HG02938 (cell line): ENCODE measurements around the gene ACOXL.

Source experiments
- ATAC-seq: cut with Tn5 transposase; IDR thresholded peaks from one replicate; pipeline ENCODE4 v1.9.1; 2021; ENCODE audit warnings: mild to moderate bottlenecking, moderate library complexity; ENCODE audit not compliant: unreplicated experiment

The ACOXL gene

DNA sequence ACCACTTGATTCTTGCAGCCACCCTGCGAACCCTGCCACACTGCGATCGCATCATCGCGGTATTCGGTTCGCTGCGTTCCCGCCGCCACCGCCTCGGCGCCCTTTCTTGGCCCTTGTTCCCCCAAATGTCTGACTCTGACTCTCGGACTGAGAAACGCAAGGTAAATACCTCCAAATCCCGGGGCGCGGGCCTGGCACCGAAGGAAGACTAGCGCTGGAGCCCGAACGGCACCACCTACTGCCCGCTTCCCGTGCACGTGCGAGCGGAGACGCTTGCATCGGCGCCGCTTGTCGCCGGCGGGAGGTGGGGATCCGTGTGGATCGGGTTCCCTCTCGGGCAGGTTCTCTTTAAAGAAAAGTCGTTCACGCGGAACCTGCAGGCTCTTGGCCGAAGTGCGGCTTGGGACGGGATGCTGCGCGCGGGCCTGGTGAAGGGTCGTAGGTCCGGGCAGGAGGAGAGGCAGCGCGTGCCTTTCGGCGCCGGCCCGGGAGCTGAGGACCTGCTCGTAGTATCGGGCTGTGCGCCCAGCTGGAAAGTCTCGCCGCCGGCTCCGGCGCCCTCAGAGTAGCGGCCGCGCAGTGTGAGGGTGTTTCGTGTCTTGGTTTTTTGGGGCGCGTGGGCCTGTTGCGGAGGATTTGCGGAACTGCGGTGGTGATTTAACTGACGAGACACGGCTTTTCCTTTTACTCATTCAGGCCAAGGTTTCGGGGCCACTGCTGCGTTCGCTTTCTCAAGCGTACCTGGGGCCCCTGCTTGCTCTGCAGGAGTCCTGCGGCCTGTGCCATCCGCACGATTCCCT is 388.9 kb downstream of the ACOXL start:
- ATAC-seq: peak; percentile 1

DNA sequence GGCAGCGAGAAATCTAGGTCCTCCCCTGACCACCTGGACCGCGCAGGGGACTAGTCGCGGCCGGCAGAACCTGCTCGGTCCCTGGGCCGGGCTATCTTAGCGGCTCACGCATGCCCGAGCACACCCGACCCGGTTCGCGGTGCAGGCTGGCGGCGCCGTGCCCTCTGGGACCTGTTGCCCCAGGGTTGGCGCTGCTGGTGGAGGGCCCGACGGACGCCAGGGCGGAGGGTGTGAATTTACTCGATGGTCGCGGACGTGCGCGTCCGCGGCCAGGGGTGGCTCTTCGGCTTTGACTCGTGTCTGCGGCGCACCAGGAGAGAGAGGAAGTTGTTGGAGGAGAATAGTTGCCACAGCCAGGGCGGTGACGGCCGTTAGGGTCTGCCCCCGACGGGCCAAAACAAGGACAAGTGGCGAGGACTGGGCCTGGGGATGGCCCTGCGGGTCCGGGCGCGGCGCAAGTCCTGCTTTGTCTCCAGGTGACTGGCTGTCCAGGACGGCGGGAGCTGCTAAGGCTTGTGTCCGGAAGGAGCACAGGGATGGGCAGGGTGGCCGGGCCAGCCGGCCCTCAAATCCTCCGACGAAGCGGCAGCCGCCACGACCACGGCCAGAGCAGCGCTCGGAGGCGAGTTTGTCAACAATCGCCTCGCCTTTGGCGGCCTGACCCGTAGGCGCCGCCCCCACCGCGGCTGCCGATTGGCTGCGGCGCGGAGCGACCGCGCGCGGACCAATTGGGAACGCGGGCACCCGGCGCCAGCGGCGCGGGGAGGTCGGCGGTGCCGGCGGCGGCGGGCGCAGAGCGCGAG is 389.7 kb downstream of the ACOXL start:
- ATAC-seq: peak; percentile 39

DNA sequence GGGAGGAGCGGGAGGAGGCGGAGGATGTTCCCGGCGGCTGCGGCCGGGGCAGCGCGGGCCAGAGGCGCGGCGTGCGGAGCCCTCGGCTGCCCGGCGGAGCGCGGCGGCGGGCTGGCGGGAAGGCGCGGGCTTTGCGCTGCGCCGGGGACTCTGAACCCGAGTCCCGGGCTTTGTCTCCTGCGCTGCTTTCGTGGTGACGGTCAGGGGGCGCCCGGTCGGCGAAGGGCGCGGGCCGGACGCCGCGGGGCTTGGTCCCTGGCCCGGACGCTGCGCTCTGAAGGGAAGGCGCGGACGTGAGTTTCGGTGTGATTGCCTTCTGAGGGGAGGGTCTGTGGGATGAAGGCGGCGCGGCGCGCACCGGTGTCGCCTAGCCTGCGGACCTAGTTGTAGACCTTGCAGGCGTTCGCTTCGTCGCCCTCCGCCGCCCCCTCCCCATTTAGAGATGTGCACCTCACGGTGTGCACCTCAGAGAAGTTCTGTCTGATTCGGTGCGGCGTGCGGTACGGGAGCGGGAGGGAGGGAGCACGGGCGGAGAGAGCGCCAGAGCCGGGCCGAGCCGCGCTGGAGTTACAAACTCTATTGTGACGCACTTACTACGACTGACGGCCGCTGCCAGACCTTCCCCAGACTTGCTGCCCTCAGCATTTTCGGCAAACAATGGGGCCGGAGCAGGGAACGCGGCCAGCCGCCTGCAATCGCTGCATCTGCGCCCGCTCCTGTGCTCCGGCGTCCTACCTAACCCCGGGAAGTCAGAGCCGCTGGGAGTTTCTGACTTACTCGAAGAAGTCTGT is 390.5 kb downstream of the ACOXL start:
- peak; percentile 5 for ATAC-seq

DNA sequence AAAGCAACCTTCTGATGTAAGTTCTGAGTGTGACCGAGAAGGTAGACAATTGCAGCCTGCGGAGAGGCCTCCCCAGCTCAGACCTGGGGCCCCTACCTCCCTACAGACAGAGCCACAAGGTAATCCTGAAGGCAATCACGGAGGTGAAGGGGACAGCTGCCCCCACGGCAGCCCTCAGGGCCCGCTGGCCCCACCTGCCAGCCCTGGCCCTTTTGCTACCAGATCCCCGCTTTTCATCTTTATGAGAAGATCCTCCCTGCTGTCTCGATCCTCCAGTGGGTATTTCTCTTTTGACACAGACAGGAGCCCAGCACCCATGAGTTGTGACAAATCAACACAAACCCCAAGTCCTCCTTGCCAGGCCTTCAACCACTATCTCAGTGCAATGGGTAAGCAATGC is 391.4 kb downstream of the ACOXL start:
- no peak for ATAC-seq

DNA sequence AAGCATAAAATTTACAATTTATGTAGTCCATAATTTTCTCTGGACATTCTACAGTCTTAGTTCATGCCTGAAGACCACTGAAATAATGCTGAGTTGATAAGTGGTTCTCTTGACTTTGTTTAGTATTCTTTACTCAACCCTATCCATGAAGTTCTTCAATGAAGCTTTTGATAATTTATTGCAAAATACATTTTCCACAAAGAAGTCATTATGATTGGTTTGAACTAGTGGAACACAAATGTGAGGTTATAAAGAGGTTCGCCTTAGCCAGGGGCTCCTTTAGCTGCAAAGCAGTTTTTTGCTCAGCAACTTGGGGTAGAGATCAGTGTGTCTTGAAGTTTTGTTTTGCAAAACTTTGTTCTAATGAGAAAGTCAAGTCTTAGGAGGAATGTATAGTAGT is 394.2 kb downstream of the ACOXL start:
- no peak for ATAC-seq

DNA sequence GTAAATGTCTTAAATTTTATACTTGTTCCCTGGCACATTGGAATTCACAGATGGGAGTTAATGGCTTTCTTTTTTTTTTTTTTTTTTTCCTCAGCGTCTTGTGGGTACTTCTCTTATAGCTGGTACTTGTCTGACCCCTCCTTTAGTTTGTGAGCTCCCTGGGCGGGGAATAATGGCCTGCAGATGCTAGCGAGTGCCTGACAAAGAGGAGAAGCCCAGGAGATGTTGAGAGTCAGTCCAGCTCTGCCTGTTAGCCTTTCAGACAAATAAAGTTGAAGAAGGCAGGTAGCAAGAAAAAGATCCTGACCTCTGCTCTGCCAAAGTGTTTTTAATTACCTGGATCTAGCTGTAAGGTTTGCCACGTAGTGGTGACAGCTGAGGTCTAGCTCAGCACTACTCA is 395.0 kb downstream of the ACOXL start:
- ATAC-seq: no peak

DNA sequence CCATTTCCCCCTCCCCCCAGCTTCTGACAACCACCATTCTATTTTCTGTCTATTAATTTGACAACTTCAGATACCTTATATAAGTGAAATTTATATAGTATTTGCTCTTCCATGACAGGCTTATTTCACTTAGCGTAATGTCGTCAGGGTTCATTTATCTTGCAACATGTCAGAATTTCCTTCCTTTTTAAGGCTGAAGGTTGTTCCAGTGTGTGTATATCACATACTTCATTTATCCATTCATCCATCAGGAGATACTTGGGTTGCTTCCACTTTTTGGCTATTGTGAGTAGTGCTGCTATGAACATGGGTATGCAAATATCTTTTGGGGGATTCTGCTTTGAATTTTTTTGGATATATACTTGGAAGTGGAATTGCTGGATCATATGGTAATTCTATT is 395.7 kb downstream of the ACOXL start:
- no peak for ATAC-seq

DNA sequence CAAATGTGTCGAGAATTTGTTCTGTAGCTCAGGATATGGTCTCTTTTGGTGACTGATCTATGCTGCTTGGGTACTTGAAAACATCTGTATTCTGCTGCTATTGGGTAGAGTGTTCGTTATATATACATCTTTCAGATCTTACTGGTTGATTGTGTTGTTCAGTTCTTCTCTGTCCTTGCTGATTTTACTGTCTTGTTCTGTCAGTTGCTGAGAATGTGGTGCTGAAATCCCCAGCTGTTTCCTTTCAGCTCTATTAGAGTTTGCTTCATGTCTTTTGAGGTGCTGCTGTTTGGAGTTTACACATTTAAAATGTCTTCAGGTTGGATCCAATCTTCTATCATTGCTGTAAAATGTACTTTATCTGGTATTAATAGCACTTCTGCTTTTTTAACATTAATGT is 401.2 kb downstream of the ACOXL start:
- ATAC-seq: no peak

DNA sequence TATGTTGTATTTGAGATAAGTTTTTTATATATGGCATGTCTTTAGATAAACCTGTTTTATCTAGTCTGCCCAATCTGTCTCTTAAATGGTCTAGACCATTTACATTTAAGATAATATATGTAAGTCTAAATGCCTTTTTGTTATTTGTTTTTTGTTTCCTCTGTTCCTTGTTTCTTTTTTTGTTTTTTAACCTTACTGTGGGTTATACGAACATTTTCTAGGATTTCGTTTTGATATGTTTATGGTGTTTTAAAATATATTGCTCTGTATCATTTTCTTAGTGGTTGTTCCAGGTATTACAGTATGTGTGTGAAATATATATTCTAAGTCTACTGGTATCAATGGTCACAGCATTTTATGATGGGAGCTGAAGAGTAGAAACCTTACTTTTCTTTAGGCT is 401.7 kb downstream of the ACOXL start:
- no peak for ATAC-seq

DNA sequence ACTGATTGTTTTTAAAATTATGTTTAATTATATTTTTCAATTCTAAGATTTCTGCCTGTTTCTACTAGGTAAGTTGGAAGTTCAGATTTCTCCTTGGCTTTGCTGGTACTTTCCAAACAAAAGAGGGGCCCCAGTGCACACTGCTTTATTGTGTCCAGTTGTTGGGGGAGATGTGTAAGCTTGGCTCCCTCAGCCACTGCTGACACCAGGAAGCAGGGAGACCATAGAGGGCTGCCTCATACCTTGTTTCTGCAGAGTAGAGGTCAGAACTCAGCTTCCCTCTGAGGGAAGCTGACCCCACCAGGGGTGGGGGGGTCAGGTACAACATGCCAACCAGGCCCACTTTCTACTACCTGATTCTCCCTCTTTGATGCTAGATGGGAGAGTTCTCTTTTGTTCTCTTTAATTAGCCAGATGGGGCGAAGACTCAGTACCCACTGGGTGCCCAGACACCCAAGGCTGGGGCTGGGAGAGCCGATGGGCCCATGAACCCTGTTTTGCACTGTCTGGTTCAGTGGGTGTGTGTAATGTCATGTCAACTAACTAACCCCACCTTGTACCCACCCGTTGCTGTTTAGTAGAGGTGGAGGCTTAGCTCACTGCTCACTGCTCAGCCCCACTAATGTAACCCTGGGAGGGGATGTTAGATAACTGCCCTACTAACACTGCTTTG is 403.0 kb downstream of the ACOXL start:
- ATAC-seq: no peak

DNA sequence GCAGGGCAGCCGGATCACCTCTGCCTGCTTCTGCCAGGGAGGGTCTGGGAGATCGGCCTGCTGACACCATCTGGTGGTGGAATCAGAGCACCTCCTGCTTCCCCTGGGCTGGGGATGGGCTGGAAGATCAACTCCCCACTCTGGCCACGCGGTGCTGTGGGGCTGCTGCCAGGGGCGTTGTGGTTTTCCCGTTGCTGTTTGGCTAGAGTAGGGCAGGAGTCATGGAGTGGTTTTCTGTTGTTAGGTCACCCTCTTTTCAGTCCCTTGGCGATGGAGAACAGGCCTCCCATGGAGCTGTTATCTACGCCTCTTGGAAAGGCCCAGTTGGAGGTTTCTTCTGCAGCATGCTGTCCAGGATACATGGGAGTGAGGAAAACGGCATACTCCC is 403.5 kb downstream of the ACOXL start:
- ATAC-seq: no peak

DNA sequence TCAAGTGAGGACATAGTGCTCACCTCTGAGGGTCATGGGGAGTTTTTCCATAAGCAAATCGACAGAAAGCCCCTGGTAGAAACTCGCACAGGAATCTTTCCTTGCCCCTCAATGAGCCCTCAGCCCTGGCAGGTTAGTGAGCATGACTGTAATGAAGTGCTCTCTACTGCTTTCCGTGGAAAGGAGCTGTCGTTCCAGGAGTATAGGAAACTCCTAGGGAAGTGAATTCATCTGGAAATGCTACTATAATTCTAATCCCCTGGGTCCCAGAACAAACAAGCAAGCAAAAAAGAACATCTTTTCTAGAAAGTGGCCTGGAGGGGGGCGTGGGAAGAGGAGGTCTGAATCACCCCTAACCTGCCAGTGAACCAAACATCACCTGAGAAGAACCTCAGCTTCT is 406.5 kb downstream of the ACOXL start:
- no peak for ATAC-seq

DNA sequence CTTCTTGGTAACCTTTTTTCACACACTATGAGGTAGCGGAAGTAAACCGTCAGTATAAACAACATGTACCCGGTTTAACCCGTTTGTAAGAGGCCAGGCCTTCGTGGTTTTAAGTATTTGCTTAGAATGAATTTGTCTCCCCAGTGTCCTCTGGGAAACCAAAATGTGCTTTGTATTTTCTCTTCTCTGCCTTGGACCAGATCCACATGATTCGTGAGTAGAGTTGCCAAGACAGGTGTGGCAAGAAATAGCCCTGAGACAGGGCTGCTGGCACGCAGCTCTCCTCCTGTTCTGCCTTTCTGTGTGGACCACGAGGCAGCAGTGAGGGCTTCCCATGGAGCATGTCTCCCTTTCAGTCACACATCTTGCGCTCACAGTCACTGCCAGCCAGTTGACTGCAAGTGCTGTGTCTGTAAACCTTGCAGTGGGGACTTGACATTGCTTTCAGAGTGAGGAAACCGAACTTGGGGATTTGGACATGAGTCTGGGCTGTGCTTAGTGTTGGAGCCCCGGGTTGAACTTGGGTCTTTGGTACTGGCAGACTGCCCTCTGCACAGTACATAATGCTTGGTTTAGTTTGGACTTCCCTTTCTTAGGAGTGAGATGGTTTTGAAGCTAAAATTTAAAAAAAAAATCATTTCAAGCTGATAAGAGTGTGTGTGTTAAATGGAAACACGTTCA is 407.4 kb downstream of the ACOXL start:
- ATAC-seq: no peak

DNA sequence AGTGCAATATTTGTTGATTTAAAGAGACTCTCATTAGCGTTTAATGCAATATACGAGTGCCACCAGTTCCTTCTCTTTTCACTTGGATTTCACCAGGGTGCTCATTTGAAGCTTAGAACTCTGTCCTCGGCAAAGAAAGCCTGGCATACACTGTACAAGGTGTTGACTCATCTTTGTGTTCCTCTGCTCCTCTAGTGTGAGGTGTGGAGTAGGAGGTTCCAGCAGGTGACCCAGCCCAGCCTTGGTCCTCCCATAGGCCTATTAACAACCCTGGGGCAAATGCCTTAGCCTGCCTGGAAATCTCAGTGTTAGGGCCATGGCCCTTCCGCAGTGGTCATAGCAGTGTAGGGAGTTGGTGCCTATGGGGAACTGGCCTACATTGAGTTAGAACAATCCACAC is 408.4 kb downstream of the ACOXL start:
- no peak for ATAC-seq

DNA sequence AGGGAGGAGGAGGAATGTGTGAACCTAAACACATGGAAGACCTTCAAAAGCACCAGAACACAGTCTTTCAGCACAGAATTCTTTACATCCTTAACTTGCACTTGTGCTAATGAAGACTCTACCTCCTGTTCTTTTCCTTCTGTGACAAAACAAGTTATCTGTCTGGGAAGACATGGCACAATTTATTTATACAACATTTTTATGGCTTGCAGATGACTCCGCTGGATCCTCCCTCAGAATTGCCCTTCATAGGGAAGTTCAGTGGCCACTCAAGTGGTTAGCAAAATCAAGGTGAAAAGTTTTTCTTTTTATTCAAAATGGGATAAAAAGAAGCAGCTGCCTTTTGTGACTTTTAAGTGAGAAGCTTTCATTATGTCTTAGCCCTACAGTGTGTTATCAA is 409.7 kb downstream of the ACOXL start:
- no peak for ATAC-seq

DNA sequence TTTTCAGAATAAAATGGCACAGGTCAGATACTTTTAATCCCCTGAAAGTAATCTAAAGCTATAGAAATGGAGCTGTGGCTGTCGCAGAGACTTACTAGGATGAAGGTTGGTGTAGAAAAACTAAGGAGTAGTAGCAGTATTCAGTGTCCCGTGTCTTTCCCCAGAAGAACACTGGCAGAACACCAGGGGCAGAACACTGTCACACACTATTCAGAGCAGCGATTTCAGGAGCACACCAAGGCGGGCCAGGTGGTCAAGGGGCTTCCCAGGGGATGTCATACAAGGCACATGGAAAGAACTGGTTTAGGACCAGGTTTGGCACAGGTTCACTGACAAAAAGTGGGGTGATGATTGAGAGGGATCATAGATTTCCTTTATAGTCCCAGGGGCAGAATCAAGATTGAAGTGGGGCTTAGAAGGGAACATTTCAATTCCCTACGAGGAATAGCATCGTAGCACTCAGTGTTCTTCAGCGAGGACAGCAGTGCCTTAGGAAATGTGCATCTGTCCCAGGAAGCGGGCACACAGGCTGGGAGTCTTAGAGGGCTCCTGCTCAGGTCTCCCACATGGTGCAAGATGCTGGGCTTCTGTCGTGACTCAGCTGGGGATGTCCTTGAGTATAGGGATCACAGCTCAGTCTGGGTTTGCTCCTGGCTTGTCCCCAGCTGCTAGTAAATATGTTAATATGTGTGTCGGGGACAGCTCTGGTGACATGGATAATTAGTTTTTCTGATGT is 410.9 kb downstream of the ACOXL start:
- ATAC-seq: no peak

DNA sequence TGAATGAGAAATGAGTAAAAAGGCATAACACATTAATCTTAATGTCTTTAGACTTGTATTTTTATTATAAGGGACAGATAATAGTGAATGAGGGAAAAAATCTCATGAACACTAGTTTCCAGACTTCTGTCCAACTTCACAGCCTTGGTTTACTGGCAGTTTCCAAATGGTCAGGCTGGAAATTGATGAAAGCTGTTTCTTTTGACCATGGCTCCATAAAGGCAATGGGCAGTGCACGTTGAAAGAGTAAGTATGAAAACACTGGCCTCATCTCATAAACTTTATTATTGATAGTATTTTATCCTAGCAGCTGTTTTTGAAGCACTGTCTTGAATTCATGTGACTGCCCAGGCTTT is 411.4 kb downstream of the ACOXL start:
- ATAC-seq: no peak

DNA sequence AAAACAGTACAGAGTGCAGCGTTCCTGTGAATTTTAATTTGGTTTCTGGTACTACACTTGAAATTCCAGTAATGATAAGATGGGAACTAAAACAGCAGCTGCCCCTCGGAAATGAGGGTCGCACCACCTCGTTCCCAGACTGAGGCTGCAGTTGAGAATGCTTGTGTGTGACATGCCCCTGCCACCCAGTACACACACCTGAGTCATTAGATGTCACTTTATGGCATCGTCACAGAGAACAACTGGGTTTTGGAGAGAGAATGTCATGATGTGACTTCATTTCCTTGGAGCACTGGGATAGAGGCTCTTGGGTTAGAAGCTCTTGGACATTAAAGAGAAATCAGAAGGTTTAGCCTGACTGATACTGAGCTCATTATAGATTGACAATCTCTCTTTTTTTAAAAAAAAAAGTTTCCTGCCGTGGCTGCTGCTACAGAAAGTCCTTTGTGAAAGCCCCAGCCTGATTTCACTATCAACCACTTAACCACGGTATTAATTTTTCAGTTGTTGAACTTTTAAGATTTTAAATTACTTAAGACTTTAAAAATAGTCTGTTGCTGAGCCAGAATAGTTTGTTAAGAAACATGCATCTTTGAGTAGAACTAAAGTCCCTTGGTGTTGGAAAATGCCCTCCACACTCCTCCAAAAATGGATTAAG is 412.9 kb downstream of the ACOXL start:
- peak; percentile 54 for ATAC-seq

DNA sequence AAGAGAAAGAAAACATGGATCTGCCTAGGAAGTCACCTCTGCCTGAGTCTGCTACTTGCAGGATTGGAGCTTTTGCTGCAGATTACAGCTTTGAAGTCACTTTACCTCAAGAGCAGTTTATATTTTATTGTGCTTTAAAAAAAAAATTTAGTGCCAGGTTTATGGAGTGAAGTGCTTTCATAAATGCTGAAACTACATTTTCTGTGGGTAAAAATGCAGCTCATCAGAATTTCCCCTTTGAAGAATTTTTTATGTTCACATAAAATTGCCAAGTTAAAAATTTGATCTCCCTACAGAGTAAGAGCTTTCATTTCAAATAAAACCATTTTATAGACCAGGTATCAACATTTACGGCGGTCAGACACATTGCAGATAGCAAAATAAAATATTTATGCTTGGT is 413.6 kb downstream of the ACOXL start:
- ATAC-seq: no peak
